ENCODE measurements around the gene RCC2.

DNA sequence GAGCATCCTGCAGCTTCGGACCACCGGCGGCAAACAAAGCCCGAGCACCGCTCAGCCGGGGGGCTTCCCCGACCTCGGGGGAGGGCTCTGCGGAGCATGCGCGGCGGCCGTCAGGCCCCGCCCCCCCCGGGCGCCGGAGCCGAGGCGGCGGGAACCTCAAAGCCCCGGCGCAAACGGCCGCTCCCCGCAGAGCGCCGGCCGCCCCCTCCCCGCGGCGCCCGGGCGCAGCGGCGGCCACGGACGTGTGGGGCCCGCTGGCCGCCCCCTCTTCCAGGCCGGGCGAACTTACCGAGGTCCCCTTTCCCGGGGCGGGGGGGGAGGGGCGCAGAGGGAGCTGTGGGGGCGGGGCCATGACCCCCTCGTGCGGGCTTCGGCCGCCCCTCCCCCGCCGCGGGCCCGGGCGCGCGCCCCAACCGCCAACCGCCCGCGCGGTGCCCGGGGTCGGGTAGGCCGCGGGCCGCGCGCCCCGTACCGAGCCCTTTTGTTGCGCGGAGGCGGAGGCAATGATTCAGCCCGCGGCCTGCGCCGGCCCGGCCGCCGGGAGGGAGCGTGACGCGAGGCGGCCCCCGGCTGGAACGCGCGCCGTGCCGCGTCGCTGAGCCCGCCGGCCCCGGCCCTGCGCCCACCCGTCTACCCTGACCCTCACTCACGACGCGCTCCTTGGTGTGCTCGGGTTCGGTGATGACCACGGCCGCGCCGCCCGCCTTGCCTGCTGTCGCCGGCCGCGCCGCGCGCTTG is 1.7 kb downstream of the RCC2 start:
- no peak for TF ChIP-seq POLR2A (IDR thresholded peaks at IDR 0.05)
- TF ChIP-seq, protein P1, sequence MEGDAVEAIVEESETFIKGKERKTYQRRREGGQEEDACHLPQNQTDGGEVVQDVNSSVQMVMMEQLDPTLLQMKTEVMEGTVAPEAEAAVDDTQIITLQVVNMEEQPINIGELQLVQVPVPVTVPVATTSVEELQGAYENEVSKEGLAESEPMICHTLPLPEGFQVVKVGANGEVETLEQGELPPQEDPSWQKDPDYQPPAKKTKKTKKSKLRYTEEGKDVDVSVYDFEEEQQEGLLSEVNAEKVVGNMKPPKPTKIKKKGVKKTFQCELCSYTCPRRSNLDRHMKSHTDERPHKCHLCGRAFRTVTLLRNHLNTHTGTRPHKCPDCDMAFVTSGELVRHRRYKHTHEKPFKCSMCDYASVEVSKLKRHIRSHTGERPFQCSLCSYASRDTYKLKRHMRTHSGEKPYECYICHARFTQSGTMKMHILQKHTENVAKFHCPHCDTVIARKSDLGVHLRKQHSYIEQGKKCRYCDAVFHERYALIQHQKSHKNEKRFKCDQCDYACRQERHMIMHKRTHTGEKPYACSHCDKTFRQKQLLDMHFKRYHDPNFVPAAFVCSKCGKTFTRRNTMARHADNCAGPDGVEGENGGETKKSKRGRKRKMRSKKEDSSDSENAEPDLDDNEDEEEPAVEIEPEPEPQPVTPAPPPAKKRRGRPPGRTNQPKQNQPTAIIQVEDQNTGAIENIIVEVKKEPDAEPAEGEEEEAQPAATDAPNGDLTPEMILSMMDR (IDR thresholded peaks at IDR 0.05) = no peak

Measured in ovary (tissue), 3 donors.